Thoracic aorta (tissue), 2 donors: Measurements from ENCODE around the gene NPPA. TPM values are rescaled to one million over a fixed set of nuclear protein-coding genes. Genes with fewer than 3 reads are reported as not detected.

Experiments used
- ATAC-seq: fragments of 150-250 bp; one replicate; pipeline ENCODE4 v1.8.0; 2017; ENCODE audit warnings: low read depth; ENCODE audit not compliant: insufficient number of reproducible peaks, low FRiP score
- DNase-seq: peaks from one replicate; pipeline ENCODE4 v3.0.0-alpha.2; 2020; ENCODE audit warnings: low spot score
- H3K27ac ChIP-seq, 2 donors: fragments of 200-600 bp; sonication (generic); 1 replicate in 1 of 2; 2 replicates in 1 of 2; pipeline ENCODE4 v1.5.1; 2016; ENCODE audit warnings: mild to moderate bottlenecking in 2 of 2, moderate library complexity in 2 of 2
- H3K27me3 ChIP-seq: fragments of 200-600 bp; sonication (generic); replicated peaks from 2 replicates; pipeline ENCODE4 v1.6.0; 2016; ENCODE audit warnings: mild to moderate bottlenecking; ENCODE audit not compliant: insufficient read depth
- H3K36me3 ChIP-seq: fragments of 200-600 bp; sonication (generic); one replicate; pipeline ENCODE4 v1.5.1; 2016
- H3K4me1 ChIP-seq, 2 donors: fragments of 200-600 bp; sonication (generic); 1 replicate in 1 of 2; 2 replicates in 1 of 2; pipeline versions ENCODE4 v1.5.1 to v1.6.0; 2016; ENCODE audit warnings: low read depth in 2 of 2, mild to moderate bottlenecking in 1 of 2; ENCODE audit not compliant: control insufficient read depth in 1 of 2
- H3K4me3 ChIP-seq: fragments of 200-600 bp; sonication (generic); 2 replicates; pipeline ENCODE4 v1.5.1; 2016; ENCODE audit warnings: mild to moderate bottlenecking
- H3K9me3 ChIP-seq: fragments of 200-600 bp; sonication (generic); 2 replicates; pipeline ENCODE4 v1.5.1; 2016
- CTCF ChIP-seq: fragments of 200-600 bp; sonication (generic); IDR thresholded peaks from one replicate; pipeline ENCODE4 v1.5.1; 2019; ENCODE audit warnings: antibody characterized with exemption
- total RNA-seq, 2 donors: library from RNA; depleted of rRNA; stranded (reverse); fragments of >200 nt; gene quantifications; one replicate each; pipeline versions ENCODE4 v1.1.0 to v1.2.3, GENCODE V29; 2016

NPPA gene
- total RNA-seq, 2 donors from 2014 or later: not detected

GRCh38 chr1:11858158-11858557 is 10.6 kb upstream of the NPPA start:
- H3K9me3 ChIP-seq: no peaks in the 10 kb centered on the region
- H3K27me3 ChIP-seq: no peaks in the 10 kb centered on the region
- DNase-seq: no peak
- TF ChIP-seq CTCF: no peak
- no peak overlapping the region for H3K27ac ChIP-seq
- H3K36me3 ChIP-seq: no peaks in the 10 kb centered on the region
- peaks cover 0 to 3% of the 10 kb centered on the region in 2 donors for H3K4me1 ChIP-seq
- no peak for ATAC-seq
- H3K4me3 ChIP-seq: no peak overlapping the region

- no peak for TF ChIP-seq CTCF
- peaks cover 0 to 3% of the 10 kb centered on the region in 2 donors for H3K4me1 ChIP-seq
- no peaks in the 10 kb centered on the region for H3K36me3 ChIP-seq
- ATAC-seq: no peak
- H3K4me3 ChIP-seq: no peak overlapping the region
- no peak overlapping the region for H3K27ac ChIP-seq
- no peaks in the 10 kb centered on the region for H3K9me3 ChIP-seq
- no peak for DNase-seq
- no peaks in the 10 kb centered on the region for H3K27me3 ChIP-seq
These were observed 9.7 kb upstream of the NPPA start for GRCh38 chr1:11857164-11857851.

DNA sequence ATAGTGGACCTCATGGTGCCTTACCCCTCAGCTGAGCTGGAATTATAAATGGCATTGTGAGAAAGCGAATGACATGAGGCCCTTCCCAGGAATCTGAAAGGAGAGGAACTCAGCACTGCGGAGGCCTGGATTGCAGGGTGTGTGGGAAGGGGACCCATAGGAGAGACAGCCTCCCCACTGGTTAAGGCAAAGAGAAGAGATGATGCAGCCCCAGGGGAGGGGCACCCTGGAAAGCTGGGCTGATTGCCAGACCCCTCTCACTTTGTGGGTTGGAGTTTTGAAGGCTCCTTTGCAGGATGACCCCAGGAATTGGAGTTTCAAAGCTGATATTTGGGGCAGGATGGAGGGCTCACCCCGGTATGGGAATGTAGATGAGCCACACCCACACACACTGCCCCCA is 9.1 kb upstream of the NPPA start:
- Histone ChIP-seq H3K27ac (no peak overlapping the region), H3K36me3 (no peaks in the 10 kb centered on the region), H3K27me3 (no peaks in the 10 kb centered on the region), H3K4me1 (peaks cover 0 to 3% of the 10 kb centered on the region in 2 donors), H3K9me3 (no peaks in the 10 kb centered on the region), H3K4me3 (no peak overlapping the region)
- DNase-seq (no peak), ATAC-seq (no peak)
- TF ChIP-seq CTCF: no peak

DNA sequence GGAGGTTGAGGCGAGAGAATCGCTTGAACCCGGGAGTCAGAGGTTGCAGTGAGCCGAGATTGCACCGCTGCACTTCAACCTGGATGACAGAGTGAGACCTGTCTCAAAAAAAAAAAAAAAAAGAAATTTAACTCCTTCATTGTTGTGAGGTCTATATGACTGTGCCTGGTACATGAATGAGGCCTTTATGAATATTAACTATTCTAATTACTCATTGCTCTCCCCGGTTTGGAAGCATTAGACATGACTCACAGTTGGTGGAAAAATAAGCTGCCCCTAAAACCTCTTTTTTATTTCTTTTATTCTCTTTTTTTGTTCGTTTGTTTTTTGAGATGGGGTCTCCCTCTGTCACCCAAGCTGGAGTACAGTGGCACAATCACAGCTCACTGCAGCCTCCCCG is 7.8 kb upstream of the NPPA start:
- no peak for ATAC-seq
- no peak overlapping the region for H3K27ac ChIP-seq
- DNase-seq: no peak
- H3K9me3 ChIP-seq: no peaks in the 10 kb centered on the region
- H3K27me3 ChIP-seq: no peaks in the 10 kb centered on the region
- no peak for TF ChIP-seq CTCF
- H3K36me3 ChIP-seq: no peaks in the 10 kb centered on the region
- H3K4me3 ChIP-seq: no peak overlapping the region
- H3K4me1 ChIP-seq: peaks cover 0 to 3% of the 10 kb centered on the region in 2 donors

DNA sequence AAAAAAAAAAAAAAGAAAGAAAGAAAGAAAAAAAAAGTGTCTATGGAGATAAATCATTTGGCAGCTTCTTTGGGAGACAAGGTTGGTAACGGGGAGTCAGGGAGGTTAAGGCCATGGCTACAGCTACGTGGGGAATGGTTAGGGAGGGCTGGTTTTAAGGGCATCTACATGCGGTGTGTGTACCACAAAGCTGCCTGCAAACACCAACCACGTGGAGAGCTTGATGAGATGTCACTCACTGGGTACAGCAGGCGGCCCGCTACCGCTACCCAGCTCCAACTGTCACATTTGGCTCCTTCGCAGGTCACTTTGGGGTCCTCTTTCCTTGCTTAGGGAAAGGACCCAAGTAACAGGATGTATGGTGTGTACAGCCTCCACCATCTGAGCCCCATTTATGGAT is 6.9 kb upstream of the NPPA start:
- peaks cover 0 to 3% of the 10 kb centered on the region in 2 donors for H3K4me1 ChIP-seq
- H3K9me3 ChIP-seq: no peaks in the 10 kb centered on the region
- H3K36me3 ChIP-seq: no peaks in the 10 kb centered on the region
- no peak for TF ChIP-seq CTCF
- no peaks in the 10 kb centered on the region for H3K27me3 ChIP-seq
- H3K4me3 ChIP-seq: no peak overlapping the region
- DNase-seq: no peak
- H3K27ac ChIP-seq: no peak overlapping the region
- no peak for ATAC-seq
